ENCODE results near the gene MSANTD4.
"Not testable (repeated sequence)": the region's sequence is repeated elsewhere in the genome, so short reads cannot be mapped to it uniquely, and the experiment has no call there.

Gene MSANTD4

GRCh38 chr11:106012744-106013143, 9.3 kb downstream of the MSANTD4 start:
- H3K27me3 ChIP-seq (ENCODE audit: control insufficient read depth, insufficient read depth, low read length): no peaks in the 10 kb centered on the region
- no peak overlapping the region for H3K9ac ChIP-seq (ENCODE audit: low read depth, low read length)
- peaks cover 38% of the 10 kb centered on the region for H3K36me3 ChIP-seq (ENCODE audit: control insufficient read depth, insufficient read depth, low read length)
- H3K9me3 ChIP-seq (ENCODE audit: control insufficient read depth, insufficient read depth, low read length): no peaks in the 10 kb centered on the region
- H3K4me3 ChIP-seq (ENCODE audit: low read depth, low read length): no peak overlapping the region
- H3K27ac ChIP-seq (ENCODE audit: low read depth, low read length): no peak overlapping the region
- H3K4me1 ChIP-seq (ENCODE audit: control insufficient read depth, insufficient read depth, low read length): peaks cover 12% of the 10 kb centered on the region; the same call in 1 of the 2 replicates

- no peaks in the 10 kb centered on the region for H3K27me3 ChIP-seq (ENCODE audit: control insufficient read depth, insufficient read depth, low read length)
- H3K9ac ChIP-seq (ENCODE audit: low read depth, low read length): no peak overlapping the region
- H3K4me3 ChIP-seq (ENCODE audit: low read depth, low read length): no peak overlapping the region
- H3K9me3 ChIP-seq (ENCODE audit: control insufficient read depth, insufficient read depth, low read length): no peaks in the 10 kb centered on the region
- no peak overlapping the region for H3K27ac ChIP-seq (ENCODE audit: low read depth, low read length)
- peaks cover 12% of the 10 kb centered on the region; the same call in 1 of the 2 replicates for H3K4me1 ChIP-seq (ENCODE audit: control insufficient read depth, insufficient read depth, low read length)
- H3K36me3 ChIP-seq (ENCODE audit: control insufficient read depth, insufficient read depth, low read length): peaks cover 51% of the 10 kb centered on the region
These were observed 10.6 kb downstream of the MSANTD4 start for GRCh38 chr11:106011481-106011880.

- H3K27ac ChIP-seq (ENCODE audit: low read depth, low read length); H3K4me1 ChIP-seq (ENCODE audit: control insufficient read depth, insufficient read depth, low read length); H3K9ac ChIP-seq (ENCODE audit: low read depth, low read length); H3K9me3 ChIP-seq (ENCODE audit: control insufficient read depth, insufficient read depth, low read length); H3K27me3 ChIP-seq (ENCODE audit: control insufficient read depth, insufficient read depth, low read length); H3K4me3 ChIP-seq (ENCODE audit: low read depth, low read length): not testable (repeated sequence)
- H3K36me3 ChIP-seq (ENCODE audit: control insufficient read depth, insufficient read depth, low read length): peaks cover 25% of the 10 kb centered on the region
These were observed 18.9 kb downstream of the MSANTD4 start for GRCh38 chr11:106003094-106003493.

GRCh38 chr11:106001304-106002012, 20.6 kb downstream of the MSANTD4 start:
- no peak overlapping the region for H3K27ac ChIP-seq (ENCODE audit: low read depth, low read length)
- no peak overlapping the region for H3K9ac ChIP-seq (ENCODE audit: low read depth, low read length)
- H3K9me3 ChIP-seq (ENCODE audit: control insufficient read depth, insufficient read depth, low read length): peaks cover 8% of the 10 kb centered on the region; the same call in 1 of the 2 replicates
- H3K27me3 ChIP-seq (ENCODE audit: control insufficient read depth, insufficient read depth, low read length): no peaks in the 10 kb centered on the region
- H3K36me3 ChIP-seq (ENCODE audit: control insufficient read depth, insufficient read depth, low read length): peaks cover 12% of the 10 kb centered on the region
- H3K4me3 ChIP-seq (ENCODE audit: low read depth, low read length): no peak overlapping the region
- no peaks in the 10 kb centered on the region for H3K4me1 ChIP-seq (ENCODE audit: control insufficient read depth, insufficient read depth, low read length)

GRCh38 chr11:105991888-105992287, 30.2 kb downstream of the MSANTD4 start:
- no peak overlapping the region for H3K27ac ChIP-seq (ENCODE audit: low read depth, low read length)
- peaks cover 14% of the 10 kb centered on the region for H3K36me3 ChIP-seq (ENCODE audit: control insufficient read depth, insufficient read depth, low read length)

GRCh38 chr11:105989124-105989523, 32.9 kb downstream of the MSANTD4 start:
- no peak overlapping the region for H3K4me3 ChIP-seq (ENCODE audit: low read depth, low read length)
- no peak overlapping the region for H3K27ac ChIP-seq (ENCODE audit: low read depth, low read length)
- no peaks in the 10 kb centered on the region; the same call in 1 of the 2 replicates for H3K9me3 ChIP-seq (ENCODE audit: control insufficient read depth, insufficient read depth, low read length)
- H3K27me3 ChIP-seq (ENCODE audit: control insufficient read depth, insufficient read depth, low read length): no peaks in the 10 kb centered on the region
- H3K36me3 ChIP-seq (ENCODE audit: control insufficient read depth, insufficient read depth, low read length): no peaks in the 10 kb centered on the region
- peaks cover 12% of the 10 kb centered on the region for H3K4me1 ChIP-seq (ENCODE audit: control insufficient read depth, insufficient read depth, low read length)
- H3K9ac ChIP-seq (ENCODE audit: low read depth, low read length): no peak overlapping the region

More at GRCh38 chr11:105991888-105992287, 30.2 kb downstream of the MSANTD4 start:
- no peaks in the 10 kb centered on the region for H3K27me3 ChIP-seq (ENCODE audit: control insufficient read depth, insufficient read depth, low read length)
- no peaks in the 10 kb centered on the region; the same call in 1 of the 2 replicates for H3K9me3 ChIP-seq (ENCODE audit: control insufficient read depth, insufficient read depth, low read length)
- H3K4me3 ChIP-seq (ENCODE audit: low read depth, low read length): no peak overlapping the region
- H3K4me1 ChIP-seq (ENCODE audit: control insufficient read depth, insufficient read depth, low read length): peaks cover 12% of the 10 kb centered on the region
- no peak overlapping the region for H3K9ac ChIP-seq (ENCODE audit: low read depth, low read length)

GRCh38 chr11:105988197-105988596, 33.8 kb downstream of the MSANTD4 start:
- Histone ChIP-seq H3K36me3 (ENCODE audit: control insufficient read depth, insufficient read depth, low read length) (no peaks in the 10 kb centered on the region), H3K27ac (ENCODE audit: low read depth, low read length) (no peak overlapping the region), H3K4me3 (ENCODE audit: low read depth, low read length) (no peak overlapping the region), H3K27me3 (ENCODE audit: control insufficient read depth, insufficient read depth, low read length) (no peaks in the 10 kb centered on the region), H3K9ac (ENCODE audit: low read depth, low read length) (no peak overlapping the region), H3K9me3 (ENCODE audit: control insufficient read depth, insufficient read depth, low read length) (no peaks in the 10 kb centered on the region; the same call in 1 of the 2 replicates), H3K4me1 (ENCODE audit: control insufficient read depth, insufficient read depth, low read length) (peaks cover 12% of the 10 kb centered on the region)

- Histone ChIP-seq H3K4me1 (ENCODE audit: control insufficient read depth, insufficient read depth, low read length) (peaks cover 12% of the 10 kb centered on the region), H3K27me3 (ENCODE audit: control insufficient read depth, insufficient read depth, low read length) (no peaks in the 10 kb centered on the region), H3K4me3 (ENCODE audit: low read depth, low read length) (no peak overlapping the region), H3K9me3 (ENCODE audit: control insufficient read depth, insufficient read depth, low read length) (no peaks in the 10 kb centered on the region), H3K9ac (ENCODE audit: low read depth, low read length) (no peak overlapping the region), H3K36me3 (ENCODE audit: control insufficient read depth, insufficient read depth, low read length) (no peaks in the 10 kb centered on the region), H3K27ac (ENCODE audit: low read depth, low read length) (no peak overlapping the region)
These were observed 35.5 kb downstream of the MSANTD4 start for GRCh38 chr11:105986554-105986953.

GRCh38 chr11:105979997-105980703, 41.9 kb downstream of the MSANTD4 start:
- Histone ChIP-seq H3K4me1 (ENCODE audit: control insufficient read depth, insufficient read depth, low read length) (no peaks in the 10 kb centered on the region), H3K9ac (ENCODE audit: low read depth, low read length) (no peak overlapping the region), H3K4me3 (ENCODE audit: low read depth, low read length) (no peak overlapping the region)

GRCh38 chr11:105975128-105975527, 46.9 kb downstream of the MSANTD4 start:
- Histone ChIP-seq H3K9ac (ENCODE audit: low read depth, low read length) (no peak overlapping the region), H3K4me1 (ENCODE audit: control insufficient read depth, insufficient read depth, low read length) (no peaks in the 10 kb centered on the region), H3K4me3 (ENCODE audit: low read depth, low read length) (no peak overlapping the region), H3K27me3 (ENCODE audit: control insufficient read depth, insufficient read depth, low read length) (no peaks in the 10 kb centered on the region), H3K36me3 (ENCODE audit: control insufficient read depth, insufficient read depth, low read length) (no peaks in the 10 kb centered on the region), H3K27ac (ENCODE audit: low read depth, low read length) (no peak overlapping the region), H3K9me3 (ENCODE audit: control insufficient read depth, insufficient read depth, low read length) (no peaks in the 10 kb centered on the region)

More at GRCh38 chr11:105979997-105980703, 41.9 kb downstream of the MSANTD4 start:
- H3K9me3 ChIP-seq (ENCODE audit: control insufficient read depth, insufficient read depth, low read length): no peaks in the 10 kb centered on the region
- no peaks in the 10 kb centered on the region for H3K27me3 ChIP-seq (ENCODE audit: control insufficient read depth, insufficient read depth, low read length)
- H3K27ac ChIP-seq (ENCODE audit: low read depth, low read length): no peak overlapping the region
- H3K36me3 ChIP-seq (ENCODE audit: control insufficient read depth, insufficient read depth, low read length): no peaks in the 10 kb centered on the region

GRCh38 chr11:105969756-105970155, 52.3 kb downstream of the MSANTD4 start:
- no peaks in the 10 kb centered on the region for H3K9me3 ChIP-seq (ENCODE audit: control insufficient read depth, insufficient read depth, low read length)
- H3K9ac ChIP-seq (ENCODE audit: low read depth, low read length): no peak overlapping the region
- no peaks in the 10 kb centered on the region for H3K36me3 ChIP-seq (ENCODE audit: control insufficient read depth, insufficient read depth, low read length)
- H3K27me3 ChIP-seq (ENCODE audit: control insufficient read depth, insufficient read depth, low read length): no peaks in the 10 kb centered on the region
- H3K27ac ChIP-seq (ENCODE audit: low read depth, low read length): no peak overlapping the region
- H3K4me1 ChIP-seq (ENCODE audit: control insufficient read depth, insufficient read depth, low read length): peaks cover 8% of the 10 kb centered on the region
- no peak overlapping the region for H3K4me3 ChIP-seq (ENCODE audit: low read depth, low read length)

Measured in HUES48 (cell line).